C4-2B (cell line): ENCODE measurements around the gene ANXA9.

Experiments
- ZFX ChIP-seq: fragments of 450-650 bp; IDR thresholded peaks from 2 replicates; pipeline ENCODE4 v1.6.1; 2017
- TF ChIP-seq, protein P1 (sequence below): fragments of 450-650 bp; conservative IDR thresholded peaks from 2 replicates; pipeline ENCODE4 v1.5.1; 2017; ENCODE audit warnings: mild to moderate bottlenecking

DNA sequence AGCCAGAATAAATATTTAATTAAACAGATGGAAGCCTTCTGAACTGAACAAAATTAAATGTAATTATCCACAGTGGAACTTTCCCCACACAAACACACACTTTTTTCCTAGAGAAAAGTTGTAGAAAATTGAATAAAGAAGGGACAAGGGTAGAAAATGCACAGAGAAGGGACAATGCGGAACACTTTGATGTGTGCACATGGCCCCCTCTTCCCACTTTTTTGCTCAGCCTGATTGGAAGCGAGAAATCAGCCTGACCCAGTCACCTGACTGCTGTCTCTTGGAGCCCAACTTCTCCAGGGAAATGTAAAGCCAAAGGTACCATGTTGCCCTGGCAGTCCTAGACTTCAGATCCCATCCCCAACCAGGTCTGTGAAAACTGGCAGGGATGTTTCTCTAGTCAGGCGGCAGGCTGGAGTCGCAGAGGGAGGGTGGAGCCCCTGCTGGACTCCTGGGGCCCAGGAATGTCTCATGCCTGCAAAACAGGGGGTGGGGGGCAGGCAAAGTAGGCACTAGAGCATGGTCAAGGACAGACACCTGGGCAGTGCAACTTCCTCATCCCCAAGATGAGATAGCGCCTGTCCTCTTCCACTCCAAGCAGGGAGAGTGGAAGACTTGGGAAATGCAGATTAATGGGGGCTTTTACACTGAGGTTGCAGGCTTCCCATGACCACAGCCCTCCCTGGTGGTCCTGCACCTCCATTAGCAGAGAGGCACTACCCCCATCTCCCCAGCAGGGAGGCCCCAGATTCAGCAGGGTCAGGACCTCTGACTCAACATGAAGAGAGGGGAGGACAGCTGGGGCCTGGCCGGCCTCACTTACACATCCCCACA, 10.3 kb upstream of the ANXA9 start:
- TF ChIP-seq, protein P1, sequence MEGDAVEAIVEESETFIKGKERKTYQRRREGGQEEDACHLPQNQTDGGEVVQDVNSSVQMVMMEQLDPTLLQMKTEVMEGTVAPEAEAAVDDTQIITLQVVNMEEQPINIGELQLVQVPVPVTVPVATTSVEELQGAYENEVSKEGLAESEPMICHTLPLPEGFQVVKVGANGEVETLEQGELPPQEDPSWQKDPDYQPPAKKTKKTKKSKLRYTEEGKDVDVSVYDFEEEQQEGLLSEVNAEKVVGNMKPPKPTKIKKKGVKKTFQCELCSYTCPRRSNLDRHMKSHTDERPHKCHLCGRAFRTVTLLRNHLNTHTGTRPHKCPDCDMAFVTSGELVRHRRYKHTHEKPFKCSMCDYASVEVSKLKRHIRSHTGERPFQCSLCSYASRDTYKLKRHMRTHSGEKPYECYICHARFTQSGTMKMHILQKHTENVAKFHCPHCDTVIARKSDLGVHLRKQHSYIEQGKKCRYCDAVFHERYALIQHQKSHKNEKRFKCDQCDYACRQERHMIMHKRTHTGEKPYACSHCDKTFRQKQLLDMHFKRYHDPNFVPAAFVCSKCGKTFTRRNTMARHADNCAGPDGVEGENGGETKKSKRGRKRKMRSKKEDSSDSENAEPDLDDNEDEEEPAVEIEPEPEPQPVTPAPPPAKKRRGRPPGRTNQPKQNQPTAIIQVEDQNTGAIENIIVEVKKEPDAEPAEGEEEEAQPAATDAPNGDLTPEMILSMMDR, result no peak
- no peak for TF ChIP-seq ZFX
